Adrenal gland (tissue), 5 donors: ENCODE data around the gene CFAP210.

ENCODE experiments used
- CTCF ChIP-seq, 6 experiments: fragments of 450-650 bp in 4 of 6; fragments of 200-600 bp in 2 of 6; sonication (generic) in 1 of 6; IDR thresholded peaks; 1 replicate in 5 of 6; 2 replicates in 1 of 6; pipeline versions ENCODE4 v1.5.1 to v1.8.0; 2016 to 2021; ENCODE audit warnings: antibody characterized with exemption in 6 of 6, mild to moderate bottlenecking in 2 of 6, moderate library complexity in 1 of 6
- POLR2A ChIP-seq, 2 donors: fragments of 450-650 bp; IDR thresholded peaks; one replicate each; pipeline ENCODE4 v1.6.1; 2017; ENCODE audit warnings: antibody characterized with exemption in 2 of 2, mild to moderate bottlenecking in 2 of 2, moderate library complexity in 1 of 2
- donor health status: DM: no; HTN: no; CAD: no.

GRCh38 chr2:169684135-169684565 lies 10.1 kb downstream of the CFAP210 start:
- TF ChIP-seq POLR2A (IDR thresholded peaks at IDR 0.05) (no peak), CTCF (IDR thresholded peaks at IDR 0.05) (no peak)
